ENCODE data around the gene ZNF407.

ZNF407 gene

DNA sequence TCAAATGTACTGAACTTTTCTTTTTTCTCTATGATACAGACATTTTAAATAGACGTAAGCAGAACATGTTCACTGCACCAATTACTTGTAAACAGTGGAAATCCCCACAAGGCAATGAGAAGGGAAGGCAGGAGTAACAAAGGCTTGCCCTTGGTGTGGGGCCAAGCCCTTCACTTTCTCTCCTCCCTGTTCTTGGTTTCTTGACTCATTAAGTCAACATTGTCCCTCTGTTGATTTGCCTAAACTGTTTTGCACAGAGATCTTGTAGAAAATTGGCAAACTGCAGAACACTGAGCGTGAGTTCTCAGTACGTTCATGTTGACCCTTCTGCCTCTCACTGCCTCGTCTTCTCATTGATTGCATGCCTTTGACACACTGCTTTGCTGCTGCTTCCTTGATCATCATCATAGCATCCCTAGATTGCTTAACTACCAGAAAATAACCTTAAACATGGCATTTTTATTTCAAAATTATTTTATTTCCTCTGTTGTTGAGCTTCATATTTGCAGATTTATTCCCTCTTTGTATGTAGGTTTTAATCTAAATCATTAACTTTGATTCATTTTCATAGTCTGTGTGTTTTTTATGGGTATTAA is 353.6 kb downstream of the ZNF407 start:
- no peaks in the 10 kb centered on the region for H4K20me1 ChIP-seq (ENCODE audit: insufficient read depth, low read length)
- H3F3A ChIP-seq (ENCODE audit: insufficient read depth, low read length): no peaks in the 10 kb centered on the region
- no peak overlapping the region for H2AFZ ChIP-seq (ENCODE audit: low read length)
- TF ChIP-seq, protein P1, sequence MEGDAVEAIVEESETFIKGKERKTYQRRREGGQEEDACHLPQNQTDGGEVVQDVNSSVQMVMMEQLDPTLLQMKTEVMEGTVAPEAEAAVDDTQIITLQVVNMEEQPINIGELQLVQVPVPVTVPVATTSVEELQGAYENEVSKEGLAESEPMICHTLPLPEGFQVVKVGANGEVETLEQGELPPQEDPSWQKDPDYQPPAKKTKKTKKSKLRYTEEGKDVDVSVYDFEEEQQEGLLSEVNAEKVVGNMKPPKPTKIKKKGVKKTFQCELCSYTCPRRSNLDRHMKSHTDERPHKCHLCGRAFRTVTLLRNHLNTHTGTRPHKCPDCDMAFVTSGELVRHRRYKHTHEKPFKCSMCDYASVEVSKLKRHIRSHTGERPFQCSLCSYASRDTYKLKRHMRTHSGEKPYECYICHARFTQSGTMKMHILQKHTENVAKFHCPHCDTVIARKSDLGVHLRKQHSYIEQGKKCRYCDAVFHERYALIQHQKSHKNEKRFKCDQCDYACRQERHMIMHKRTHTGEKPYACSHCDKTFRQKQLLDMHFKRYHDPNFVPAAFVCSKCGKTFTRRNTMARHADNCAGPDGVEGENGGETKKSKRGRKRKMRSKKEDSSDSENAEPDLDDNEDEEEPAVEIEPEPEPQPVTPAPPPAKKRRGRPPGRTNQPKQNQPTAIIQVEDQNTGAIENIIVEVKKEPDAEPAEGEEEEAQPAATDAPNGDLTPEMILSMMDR (IDR thresholded peaks at IDR 0.05; ENCODE audit: low read length): no peak
- TF ChIP-seq EZH2 (optimal IDR thresholded peaks at IDR 0.05; ENCODE audit: low read depth, low read length): no peak
- TF ChIP-seq EZH2phosphoT487 (IDR thresholded peaks at IDR 0.05; ENCODE audit: low read length): no peak
- H3K4me1 ChIP-seq (ENCODE audit: low read length): peaks cover 6% of the 10 kb centered on the region; the same call in 1 of the 2 replicates
- H3K4me3 ChIP-seq (ENCODE audit: low read length): no peak overlapping the region
- DNase-seq: peak; percentile 49
- H3K36me3 ChIP-seq (replicated peaks; ENCODE audit: insufficient read depth, low read length): no peaks in the 10 kb centered on the region
- no peaks in the 10 kb centered on the region for H3K27me3 ChIP-seq (replicated peaks; ENCODE audit: insufficient read depth, low read length)
- H3K9me3 ChIP-seq (replicated peaks; ENCODE audit: insufficient read depth, low read length): no peaks in the 10 kb centered on the region
- H3K9me2 ChIP-seq (replicated peaks; ENCODE audit: insufficient read depth, low read length): no peaks in the 10 kb centered on the region
- H3K27ac ChIP-seq (ENCODE audit: low read length): no peak overlapping the region
- H3K9ac ChIP-seq (ENCODE audit: low read length): no peak overlapping the region
- no peaks in the 10 kb centered on the region for H3K79me2 ChIP-seq (ENCODE audit: low read length)
- H3K4me2 ChIP-seq (ENCODE audit: low read depth, low read length): no peak overlapping the region

DNA sequence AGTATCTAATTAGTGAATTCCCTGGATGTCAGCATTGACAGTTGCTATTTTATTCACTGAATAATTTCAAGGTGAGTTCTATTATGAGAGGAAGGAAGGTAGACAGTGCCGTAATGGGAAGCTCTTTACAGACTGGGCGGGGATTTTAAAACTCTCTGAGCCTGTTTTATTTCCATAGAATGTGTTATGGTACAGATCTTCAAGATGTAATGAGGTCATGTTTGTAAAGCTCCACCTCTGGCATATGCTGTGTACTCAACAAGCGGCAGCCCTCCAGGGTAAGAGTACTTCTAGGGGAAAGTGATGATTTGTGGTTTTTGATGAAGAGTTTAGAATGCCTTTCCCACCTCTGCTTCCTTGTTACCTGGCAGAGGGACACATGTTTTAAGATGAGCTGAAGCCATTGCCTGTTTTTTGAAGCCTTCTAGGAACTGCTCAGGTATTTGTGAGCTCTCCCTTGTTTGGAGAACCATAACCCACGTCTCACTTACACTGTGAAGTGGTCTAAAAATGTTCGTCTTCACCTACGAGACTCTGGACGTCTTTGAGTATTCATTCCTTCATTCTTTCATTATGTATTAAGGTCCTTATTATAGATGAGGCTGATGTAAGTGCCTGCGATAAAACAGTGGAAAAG is 360.0 kb downstream of the ZNF407 start:
- TF ChIP-seq EZH2phosphoT487 (IDR thresholded peaks at IDR 0.05; ENCODE audit: low read length): no peak
- TF ChIP-seq, protein P1 (IDR thresholded peaks at IDR 0.05; ENCODE audit: low read length): no peak
- TF ChIP-seq EZH2 (optimal IDR thresholded peaks at IDR 0.05; ENCODE audit: low read depth, low read length): no peak
- Histone ChIP-seq H3K36me3 (replicated peaks; ENCODE audit: insufficient read depth, low read length) (no peaks in the 10 kb centered on the region), H3K4me3 (ENCODE audit: low read length) (no peak overlapping the region), H3K9me2 (replicated peaks; ENCODE audit: insufficient read depth, low read length) (no peaks in the 10 kb centered on the region), H3K9ac (ENCODE audit: low read length) (no peak overlapping the region), H3K27me3 (replicated peaks; ENCODE audit: insufficient read depth, low read length) (no peaks in the 10 kb centered on the region), H4K20me1 (ENCODE audit: insufficient read depth, low read length) (no peaks in the 10 kb centered on the region), H3F3A (ENCODE audit: insufficient read depth, low read length) (no peaks in the 10 kb centered on the region), H3K9me3 (replicated peaks; ENCODE audit: insufficient read depth, low read length) (no peaks in the 10 kb centered on the region), H3K79me2 (ENCODE audit: low read length) (no peaks in the 10 kb centered on the region), H3K27ac (ENCODE audit: low read length) (no peak overlapping the region), H3K4me1 (ENCODE audit: low read length) (no peaks in the 10 kb centered on the region), H2AFZ (ENCODE audit: low read length) (no peak overlapping the region), H3K4me2 (ENCODE audit: low read depth, low read length) (no peak overlapping the region)
- no peak for DNase-seq

DNA sequence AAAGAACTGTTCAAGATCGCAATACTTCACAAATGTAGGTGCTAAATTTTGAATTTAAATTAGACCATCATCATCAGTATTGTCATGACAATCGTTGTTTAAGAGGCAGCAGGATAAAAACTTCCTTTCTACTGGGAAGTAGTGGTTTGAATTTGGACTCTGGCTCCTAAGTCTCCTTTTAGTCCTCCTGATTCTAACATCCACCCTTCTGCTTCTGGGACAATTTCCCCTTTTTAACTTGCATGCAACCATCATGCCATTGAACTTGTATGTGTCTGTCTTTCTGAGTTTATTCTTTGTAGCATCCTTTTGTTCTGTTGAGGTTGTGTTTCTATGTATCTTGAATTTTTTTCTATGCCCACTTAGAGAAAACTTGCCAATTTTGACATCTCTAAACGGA is 361.5 kb downstream of the ZNF407 start:
- Histone ChIP-seq H3K9ac (ENCODE audit: low read length) (no peak overlapping the region), H3K4me2 (ENCODE audit: low read depth, low read length) (no peak overlapping the region)

More for the DNA sequence above, 361.5 kb downstream of the ZNF407 start:
- Histone ChIP-seq H3K9me3 (replicated peaks; ENCODE audit: insufficient read depth, low read length) (no peaks in the 10 kb centered on the region), H3K9me2 (replicated peaks; ENCODE audit: insufficient read depth, low read length) (no peaks in the 10 kb centered on the region), H3K79me2 (ENCODE audit: low read length) (no peaks in the 10 kb centered on the region), H3K36me3 (replicated peaks; ENCODE audit: insufficient read depth, low read length) (no peaks in the 10 kb centered on the region), H2AFZ (ENCODE audit: low read length) (no peak overlapping the region), H3K4me3 (ENCODE audit: low read length) (no peak overlapping the region), H3K27ac (ENCODE audit: low read length) (no peak overlapping the region), H3K4me1 (ENCODE audit: low read length) (no peaks in the 10 kb centered on the region), H4K20me1 (ENCODE audit: insufficient read depth, low read length) (no peaks in the 10 kb centered on the region), H3K27me3 (replicated peaks; ENCODE audit: insufficient read depth, low read length) (no peaks in the 10 kb centered on the region), H3F3A (ENCODE audit: insufficient read depth, low read length) (no peaks in the 10 kb centered on the region)
- TF ChIP-seq EZH2phosphoT487 (IDR thresholded peaks at IDR 0.05; ENCODE audit: low read length) (no peak), EZH2 (optimal IDR thresholded peaks at IDR 0.05; ENCODE audit: low read depth, low read length) (no peak)
- TF ChIP-seq, protein P1 (IDR thresholded peaks at IDR 0.05; ENCODE audit: low read length): no peak
- DNase-seq: no peak

Data from MM.1S (cell line).